ENCODE results near the gene TIRAP. TPM values are rescaled to one million over a fixed set of nuclear protein-coding genes. Genes with fewer than 3 reads are reported as not detected.

TIRAP gene
- total RNA-seq, 1 donor from 2014 or later = 16.9 TPM

DNA sequence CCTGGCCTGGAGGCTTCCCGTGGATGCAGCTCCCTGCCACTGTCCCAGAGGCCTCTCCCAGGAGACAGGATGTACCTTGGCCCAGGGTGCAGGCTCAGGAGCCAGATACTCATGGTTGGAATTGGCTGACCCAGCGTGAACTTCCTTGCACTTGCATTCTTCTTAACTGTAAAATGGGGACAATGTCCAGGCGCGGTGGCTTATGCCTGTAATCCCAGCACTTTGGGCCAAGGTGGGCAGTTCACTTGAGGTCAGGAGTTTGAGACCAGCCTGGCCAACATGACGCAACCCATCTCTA lies 52.5 kb downstream of the TIRAP start:
- peaks cover 31% of the 10 kb centered on the region for H3K4me1 ChIP-seq
- no peaks in the 10 kb centered on the region for H3K27me3 ChIP-seq
- H3K9me3 ChIP-seq = no peaks in the 10 kb centered on the region
- intact Hi-C loops (cut with DNase I) = no loop called here
- H3K27ac ChIP-seq = no peak overlapping the region
- no peak for DNase-seq (ENCODE audit: extremely low spot score in 2 of 2)
- peaks cover 0 to 7% of the 10 kb centered on the region in 2 donors for H3K36me3 ChIP-seq
- TF ChIP-seq POLR2AphosphoS5 (IDR thresholded peaks at IDR 0.05; ENCODE audit: insufficient read depth in 1 of 2, low read depth in 1 of 2) (no peak), POLR2A (IDR thresholded peaks at IDR 0.05) (no peak)
- TF ChIP-seq, protein P1, sequence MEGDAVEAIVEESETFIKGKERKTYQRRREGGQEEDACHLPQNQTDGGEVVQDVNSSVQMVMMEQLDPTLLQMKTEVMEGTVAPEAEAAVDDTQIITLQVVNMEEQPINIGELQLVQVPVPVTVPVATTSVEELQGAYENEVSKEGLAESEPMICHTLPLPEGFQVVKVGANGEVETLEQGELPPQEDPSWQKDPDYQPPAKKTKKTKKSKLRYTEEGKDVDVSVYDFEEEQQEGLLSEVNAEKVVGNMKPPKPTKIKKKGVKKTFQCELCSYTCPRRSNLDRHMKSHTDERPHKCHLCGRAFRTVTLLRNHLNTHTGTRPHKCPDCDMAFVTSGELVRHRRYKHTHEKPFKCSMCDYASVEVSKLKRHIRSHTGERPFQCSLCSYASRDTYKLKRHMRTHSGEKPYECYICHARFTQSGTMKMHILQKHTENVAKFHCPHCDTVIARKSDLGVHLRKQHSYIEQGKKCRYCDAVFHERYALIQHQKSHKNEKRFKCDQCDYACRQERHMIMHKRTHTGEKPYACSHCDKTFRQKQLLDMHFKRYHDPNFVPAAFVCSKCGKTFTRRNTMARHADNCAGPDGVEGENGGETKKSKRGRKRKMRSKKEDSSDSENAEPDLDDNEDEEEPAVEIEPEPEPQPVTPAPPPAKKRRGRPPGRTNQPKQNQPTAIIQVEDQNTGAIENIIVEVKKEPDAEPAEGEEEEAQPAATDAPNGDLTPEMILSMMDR (IDR thresholded peaks at IDR 0.05) = no peak
- H3K4me3 ChIP-seq = no peak overlapping the region

DNA sequence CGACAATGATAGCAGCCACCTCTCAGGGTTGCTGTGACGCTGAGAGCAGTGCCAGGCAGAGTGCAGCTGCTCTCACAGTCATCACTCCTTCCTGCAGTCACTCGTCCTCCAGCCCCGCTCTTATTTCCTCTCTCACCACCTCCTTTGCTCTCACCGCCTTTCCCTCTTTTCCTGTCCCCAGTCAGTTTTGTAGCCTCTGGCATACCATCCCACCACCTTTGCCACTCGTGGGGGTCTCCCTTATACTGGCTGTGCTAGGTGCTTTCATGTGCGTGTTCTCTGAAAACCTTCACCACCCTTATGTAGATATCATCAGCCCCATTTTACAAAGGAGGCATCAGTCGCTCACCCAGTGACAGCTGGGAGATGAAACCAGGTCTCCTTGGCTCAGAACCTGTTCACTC lies 53.2 kb downstream of the TIRAP start:
- intact Hi-C loops (cut with DNase I) = no loop called here
- H3K27me3 ChIP-seq = no peaks in the 10 kb centered on the region
- no peak for DNase-seq (ENCODE audit: extremely low spot score in 2 of 2)
- TF ChIP-seq, protein P1 (IDR thresholded peaks at IDR 0.05) = no peak
- TF ChIP-seq POLR2AphosphoS5 (IDR thresholded peaks at IDR 0.05; ENCODE audit: insufficient read depth in 1 of 2, low read depth in 1 of 2) = no peak
- H3K27ac ChIP-seq = no peak overlapping the region
- H3K4me3 ChIP-seq = no peak overlapping the region
- peaks cover 39% of the 10 kb centered on the region for H3K4me1 ChIP-seq
- H3K36me3 ChIP-seq = peaks cover 0 to 7% of the 10 kb centered on the region in 2 donors
- H3K9me3 ChIP-seq = no peaks in the 10 kb centered on the region

DNA sequence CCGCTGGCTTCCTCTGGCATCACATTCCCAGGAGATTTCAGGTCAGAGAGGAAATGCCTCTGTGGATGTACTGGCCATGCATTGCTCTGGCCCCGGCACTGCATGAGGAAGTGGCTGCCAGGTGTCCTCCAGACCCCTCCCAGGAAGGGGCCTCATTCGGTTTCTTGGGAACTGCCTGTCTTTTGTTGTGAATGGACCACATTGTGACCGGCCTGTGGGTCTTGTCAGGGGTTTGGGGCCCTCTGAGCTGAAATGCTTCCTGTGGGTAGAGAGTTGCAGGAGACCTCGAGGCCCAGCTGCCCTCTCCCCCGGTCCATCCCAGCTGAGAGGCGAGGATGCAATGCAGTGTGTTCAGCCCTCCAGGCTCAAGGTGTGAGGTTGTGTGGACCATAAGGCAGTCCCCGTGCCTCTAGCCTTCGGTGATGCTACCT lies 53.8 kb downstream of the TIRAP start:
- Histone ChIP-seq H3K27ac (no peak overlapping the region), H3K36me3 (peaks cover 0 to 7% of the 10 kb centered on the region in 2 donors), H3K4me3 (no peak overlapping the region), H3K27me3 (no peaks in the 10 kb centered on the region), H3K4me1 (peaks cover 34% of the 10 kb centered on the region), H3K9me3 (no peaks in the 10 kb centered on the region)
- TF ChIP-seq POLR2A (IDR thresholded peaks at IDR 0.05) = no peak
- TF ChIP-seq, protein P1 (IDR thresholded peaks at IDR 0.05) = no peak
- TF ChIP-seq POLR2AphosphoS5 (IDR thresholded peaks at IDR 0.05; ENCODE audit: insufficient read depth in 1 of 2, low read depth in 1 of 2) = no peak
- intact Hi-C loops (cut with DNase I) = no loop called here
- DNase-seq (ENCODE audit: extremely low spot score in 2 of 2) = no peak

DNA sequence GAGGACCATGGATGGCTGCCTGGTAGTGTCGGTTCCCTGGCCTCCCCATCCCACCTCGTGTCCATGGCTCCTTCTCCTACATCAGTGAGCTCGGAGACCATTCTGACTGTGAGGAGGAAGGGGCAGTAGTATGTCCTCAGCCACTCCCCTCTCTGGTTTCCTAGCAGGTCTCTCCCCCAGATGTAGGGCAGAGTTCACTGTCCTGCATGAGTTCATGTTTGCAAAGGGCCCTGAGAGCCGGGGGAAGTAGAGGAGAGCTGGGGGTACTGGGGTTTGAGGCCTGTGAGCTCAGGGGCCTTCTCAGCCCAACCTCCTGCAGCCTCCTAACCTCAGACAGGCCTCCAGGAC lies 54.2 kb downstream of the TIRAP start:
- H3K27ac ChIP-seq = no peak overlapping the region
- no peak for DNase-seq (ENCODE audit: extremely low spot score in 2 of 2)
- H3K4me1 ChIP-seq = peaks cover 30% of the 10 kb centered on the region
- H3K27me3 ChIP-seq = no peaks in the 10 kb centered on the region
- no peak overlapping the region for H3K4me3 ChIP-seq
- intact Hi-C loops (cut with DNase I) = no loop called here
- H3K9me3 ChIP-seq = no peaks in the 10 kb centered on the region
- peaks cover 0 to 7% of the 10 kb centered on the region in 2 donors for H3K36me3 ChIP-seq
- no peak for TF ChIP-seq POLR2A (IDR thresholded peaks at IDR 0.05)
- TF ChIP-seq, protein P1 (IDR thresholded peaks at IDR 0.05) = no peak
- TF ChIP-seq POLR2AphosphoS5 (IDR thresholded peaks at IDR 0.05; ENCODE audit: insufficient read depth in 1 of 2, low read depth in 1 of 2) = no peak

DNA sequence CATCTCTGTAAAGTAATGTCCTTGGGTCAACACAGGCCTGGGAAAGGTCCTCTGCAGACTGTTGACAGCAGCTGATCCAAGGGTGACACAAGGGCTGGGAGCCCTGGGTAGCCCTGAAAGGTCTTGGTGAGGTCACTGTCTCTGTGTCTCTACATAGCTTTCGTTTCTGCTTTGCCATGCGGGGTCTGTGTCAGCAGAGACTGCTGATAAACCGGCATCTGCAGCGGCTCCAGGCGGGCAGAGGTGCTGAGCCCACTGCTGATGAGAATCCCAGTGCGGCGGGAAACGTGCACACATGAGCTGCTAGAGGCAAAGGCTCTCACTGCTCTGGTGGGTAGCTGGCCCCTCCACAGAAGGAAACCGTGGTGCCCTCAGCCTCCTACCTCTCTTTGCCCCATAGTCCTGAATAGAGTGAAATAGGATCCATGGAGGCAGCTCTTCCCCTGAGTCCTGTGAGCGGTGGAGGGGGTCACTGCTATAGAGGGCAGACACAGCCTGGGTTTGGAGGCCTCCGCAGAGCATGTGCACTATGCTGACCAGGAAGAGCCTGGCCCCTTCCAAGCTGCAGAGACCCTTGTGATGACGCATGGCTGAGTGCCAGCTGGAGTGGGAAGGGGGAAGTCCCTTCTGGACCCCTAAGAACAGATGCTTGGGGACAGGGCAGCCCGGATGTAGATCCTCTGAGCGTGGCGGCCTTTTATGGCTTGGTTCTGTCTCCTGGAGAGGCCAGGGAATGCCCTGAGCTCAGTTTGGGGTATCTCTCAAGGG lies 54.8 kb downstream of the TIRAP start:
- TF ChIP-seq, protein P1 (IDR thresholded peaks at IDR 0.05) = no peak
- TF ChIP-seq POLR2A (IDR thresholded peaks at IDR 0.05) (no peak), POLR2AphosphoS5 (IDR thresholded peaks at IDR 0.05; ENCODE audit: insufficient read depth in 1 of 2, low read depth in 1 of 2) (no peak)
- no peak for DNase-seq (ENCODE audit: extremely low spot score in 2 of 2)
- Histone ChIP-seq H3K9me3 (no peaks in the 10 kb centered on the region), H3K4me3 (no peak overlapping the region), H3K36me3 (peaks cover 0 to 7% of the 10 kb centered on the region in 2 donors), H3K27ac (no peak overlapping the region), H3K4me1 (peaks cover 25% of the 10 kb centered on the region), H3K27me3 (no peaks in the 10 kb centered on the region)
- intact Hi-C loops (cut with DNase I) = no loop called here

All from vagina (tissue), 2 donors.